Daoy (cell line): ENCODE data around the gene TM7SF2. TPM values are rescaled to one million over a fixed set of nuclear protein-coding genes. Genes with fewer than 3 reads are reported as not detected.

ENCODE experiments used
- DNase-seq: peaks from one replicate; pipeline ENCODE4 v3.0.0-alpha.2; 2015; ENCODE audit warnings: low read depth
- total RNA-seq: library from RNA; depleted of rRNA; stranded (reverse); fragments of >200 nt; shearing (Covaris generic); gene quantifications from 2 replicates; pipeline ENCODE4 v1.2.3, GENCODE V29; 2014; rRNA removed

TM7SF2 gene
- total RNA-seq, 1 experiment from 2014 or later: 3.2 TPM

DNA sequence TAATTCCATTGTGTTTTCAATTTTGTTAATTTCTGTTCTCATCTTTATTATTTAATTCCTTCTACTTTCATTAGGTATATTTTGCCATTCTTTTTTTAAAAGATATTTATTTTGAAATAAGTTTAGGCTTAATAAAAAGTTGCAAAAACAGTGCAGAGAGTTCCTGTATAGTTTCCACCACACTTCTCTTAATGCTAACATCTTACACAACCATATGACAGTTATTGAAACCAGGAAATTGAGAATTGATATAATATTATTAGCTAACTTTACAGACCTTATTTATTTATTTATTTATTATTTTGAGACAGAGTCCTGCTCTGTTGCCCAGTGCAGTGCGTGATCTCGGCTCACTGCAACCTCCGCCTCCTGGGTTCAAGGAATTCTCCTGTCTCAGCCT, 44.6 kb downstream of the TM7SF2 start:
- DNase-seq: no peak

DNA sequence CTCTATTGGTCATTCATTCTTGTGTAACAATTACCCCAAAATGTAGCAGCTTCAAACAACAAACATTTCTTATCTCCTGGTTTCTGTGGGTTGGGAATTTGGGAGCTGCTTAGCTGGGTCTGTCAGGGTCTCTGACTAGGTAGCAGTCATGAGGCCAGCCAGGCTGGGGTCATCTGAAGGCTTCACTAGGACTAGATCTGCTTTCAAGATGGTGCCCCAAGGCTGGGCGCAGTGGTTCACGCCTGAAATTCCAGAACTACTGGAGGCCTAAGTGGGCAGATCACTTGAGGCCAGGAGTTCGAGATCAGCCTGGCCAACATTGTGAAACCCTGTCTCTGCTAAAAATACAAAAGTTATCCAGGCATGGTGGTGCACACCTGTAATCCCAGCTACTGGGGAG, 45.3 kb downstream of the TM7SF2 start:
- DNase-seq: no peak

GRCh38 chr11:65157336-65157735, 45.7 kb downstream of the TM7SF2 start:
- no peak for DNase-seq

- no peak for DNase-seq
Observed at GRCh38 chr11:65159012-65159411, 47.3 kb downstream of the TM7SF2 start.

DNA sequence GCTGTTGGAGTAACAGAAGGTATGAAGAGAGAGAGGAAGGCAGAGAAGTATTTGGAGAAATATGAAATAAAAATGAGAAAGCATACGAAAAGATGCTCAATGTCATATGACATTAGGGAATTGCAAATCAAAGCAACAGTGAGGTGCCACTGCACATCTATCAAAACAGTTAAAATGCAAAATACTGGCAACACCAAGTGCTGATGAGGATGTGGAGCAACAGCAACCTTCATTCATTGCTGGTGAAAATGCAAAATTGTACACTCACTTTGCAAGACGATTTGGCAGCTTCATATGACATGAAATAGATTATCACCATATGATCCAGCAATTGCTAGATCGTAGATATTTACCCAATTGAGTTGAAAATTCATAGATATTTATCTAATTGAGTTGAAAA, 49.0 kb downstream of the TM7SF2 start:
- DNase-seq: no peak

- no peak for DNase-seq
Observed at GRCh38 chr11:65163684-65164083, 52.0 kb downstream of the TM7SF2 start.

Other genes with a start within 250 kb of the TM7SF2 start
- gene EHD1, start 233.3 kb upstream of the TM7SF2 start, total RNA-seq: 27.0 and 35.6 TPM in 2 replicates
- 8.2 and 11.1 TPM in 2 replicates for gene ATG2A, start 194.7 kb upstream of the TM7SF2 start, total RNA-seq
- 7.8 and 8.5 TPM in 2 replicates for gene PPP2R5B, start 187.2 kb upstream of the TM7SF2 start, total RNA-seq
- gene GPHA2, start 176.0 kb upstream of the TM7SF2 start, total RNA-seq: not detected in 2 replicates
- gene MAJIN, start 139.8 kb upstream of the TM7SF2 start, total RNA-seq: not detected in 2 replicates
- gene BATF2, start 114.9 kb upstream of the TM7SF2 start, total RNA-seq: 0.51 TPM in 1 of 2 replicates, not detected in the other
- 83.4 and 194 TPM in 2 replicates for gene ARL2, start 97.7 kb upstream of the TM7SF2 start, total RNA-seq
- 15.8 and 17.9 TPM in 2 replicates for gene SNX15, start 84.4 kb upstream of the TM7SF2 start, total RNA-seq
- 10.8 and 17.0 TPM in 2 replicates for gene SAC3D1, start 70.7 kb upstream of the TM7SF2 start, total RNA-seq
- gene NAALADL1, start 53.3 kb upstream of the TM7SF2 start, total RNA-seq: not detected in 2 replicates
- 75.2 and 77.1 TPM in 2 replicates for gene CDCA5, start 27.8 kb upstream of the TM7SF2 start, total RNA-seq
- 36.6 and 52.9 TPM in 2 replicates for gene ZFPL1, start 27.6 kb upstream of the TM7SF2 start, total RNA-seq
- 333 and 361 TPM in 2 replicates for gene VPS51, start 15.7 kb upstream of the TM7SF2 start, total RNA-seq
- 18.2 and 36.9 TPM in 2 replicates for gene ZNHIT2, start 5.8 kb downstream of the TM7SF2 start, total RNA-seq
- gene FAU, start 10.3 kb downstream of the TM7SF2 start, total RNA-seq: 578 and 654 TPM in 2 replicates
- 63.2 and 68.2 TPM in 2 replicates for gene MRPL49, start 10.4 kb downstream of the TM7SF2 start, total RNA-seq
- 8.8 and 11.5 TPM in 2 replicates for gene SYVN1, start 22.6 kb downstream of the TM7SF2 start, total RNA-seq
- gene SPDYC, start 58.4 kb downstream of the TM7SF2 start, total RNA-seq: not detected in 2 replicates
- 30.1 and 30.7 TPM in 2 replicates for gene CAPN1, start 70.1 kb downstream of the TM7SF2 start, total RNA-seq
- gene POLA2, start 150.1 kb downstream of the TM7SF2 start, total RNA-seq: 26.5 and 31.2 TPM in 2 replicates
- gene CDC42EP2, start 203.0 kb downstream of the TM7SF2 start, total RNA-seq: 2.8 and 2.9 TPM in 2 replicates
- gene DPF2, start 222.0 kb downstream of the TM7SF2 start, total RNA-seq: 47.7 and 47.8 TPM in 2 replicates
- gene TIGD3, start 242.9 kb downstream of the TM7SF2 start, total RNA-seq: 0.34 and 0.42 TPM in 2 replicates